Endothelial cell of umbilical vein (primary cell): ENCODE measurements around the gene SMCO4.

Source experiments
- EZH2 ChIP-seq: IDR thresholded peaks from 2 replicates; pipeline ENCODE4 v1.6.1; 2012; ENCODE audit warnings: borderline replicate concordance, low read depth, mild to moderate bottlenecking, moderate library complexity, low read length, inconsistent platforms; ENCODE audit not compliant: severe bottlenecking
- POLR2A ChIP-seq: IDR thresholded peaks from 2 replicates; pipeline ENCODE4 v1.6.1; 2012; ENCODE audit warnings: low read depth, mild to moderate bottlenecking, control low read depth, low read length
- POLR2AphosphoS5 ChIP-seq: IDR thresholded peaks from 2 replicates; pipeline ENCODE4 v1.6.1; 2012; ENCODE audit warnings: low read depth, mild to moderate bottlenecking, control low read depth, low read length, moderate library complexity; ENCODE audit not compliant: insufficient read depth
- TF ChIP-seq, protein P1 (sequence below), 2 donors: IDR thresholded peaks; 1 replicate in 1 of 2; 2 replicates in 1 of 2; pipeline ENCODE4 v1.5.1; 2011; ENCODE audit warnings: low read length in 2 of 2, mild to moderate bottlenecking in 2 of 2, moderate library complexity in 2 of 2, control low read depth in 1 of 2, inconsistent platforms in 1 of 2, low read depth in 1 of 2; ENCODE audit not compliant: insufficient read depth in 1 of 2; ENCODE audit errors: extremely low read depth in 1 of 2

DNA sequence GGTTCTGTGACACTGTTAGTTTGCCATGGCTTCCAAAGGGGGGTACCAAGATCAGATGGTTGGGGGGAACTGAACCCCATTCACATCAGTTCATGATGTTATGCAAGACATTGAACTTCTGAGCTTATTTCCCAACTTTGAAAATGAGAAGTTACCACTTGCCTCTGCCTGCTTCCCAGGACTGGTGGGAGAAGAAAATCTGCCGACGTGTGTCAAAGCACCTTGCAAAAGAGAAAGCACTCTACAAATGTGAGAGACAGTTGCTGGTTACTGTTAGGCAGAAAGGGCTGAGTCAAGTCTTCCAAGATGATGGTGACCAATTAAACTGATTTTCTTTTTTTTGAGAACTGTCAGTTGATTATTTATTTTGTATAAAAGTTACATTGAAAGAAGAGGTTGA lies 45.6 kb downstream of the SMCO4 start:
- TF ChIP-seq, protein P1, sequence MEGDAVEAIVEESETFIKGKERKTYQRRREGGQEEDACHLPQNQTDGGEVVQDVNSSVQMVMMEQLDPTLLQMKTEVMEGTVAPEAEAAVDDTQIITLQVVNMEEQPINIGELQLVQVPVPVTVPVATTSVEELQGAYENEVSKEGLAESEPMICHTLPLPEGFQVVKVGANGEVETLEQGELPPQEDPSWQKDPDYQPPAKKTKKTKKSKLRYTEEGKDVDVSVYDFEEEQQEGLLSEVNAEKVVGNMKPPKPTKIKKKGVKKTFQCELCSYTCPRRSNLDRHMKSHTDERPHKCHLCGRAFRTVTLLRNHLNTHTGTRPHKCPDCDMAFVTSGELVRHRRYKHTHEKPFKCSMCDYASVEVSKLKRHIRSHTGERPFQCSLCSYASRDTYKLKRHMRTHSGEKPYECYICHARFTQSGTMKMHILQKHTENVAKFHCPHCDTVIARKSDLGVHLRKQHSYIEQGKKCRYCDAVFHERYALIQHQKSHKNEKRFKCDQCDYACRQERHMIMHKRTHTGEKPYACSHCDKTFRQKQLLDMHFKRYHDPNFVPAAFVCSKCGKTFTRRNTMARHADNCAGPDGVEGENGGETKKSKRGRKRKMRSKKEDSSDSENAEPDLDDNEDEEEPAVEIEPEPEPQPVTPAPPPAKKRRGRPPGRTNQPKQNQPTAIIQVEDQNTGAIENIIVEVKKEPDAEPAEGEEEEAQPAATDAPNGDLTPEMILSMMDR (IDR thresholded peaks at IDR 0.05; ENCODE audit: extremely low read depth in 1 of 2, insufficient read depth in 1 of 2, low read depth in 1 of 2, low read length in 2 of 2): no peak
- no peak for TF ChIP-seq POLR2A
- no peak for TF ChIP-seq POLR2AphosphoS5
- TF ChIP-seq EZH2: no peak
